ENCODE measurements around the gene PRAF2.

PRAF2 gene

DNA sequence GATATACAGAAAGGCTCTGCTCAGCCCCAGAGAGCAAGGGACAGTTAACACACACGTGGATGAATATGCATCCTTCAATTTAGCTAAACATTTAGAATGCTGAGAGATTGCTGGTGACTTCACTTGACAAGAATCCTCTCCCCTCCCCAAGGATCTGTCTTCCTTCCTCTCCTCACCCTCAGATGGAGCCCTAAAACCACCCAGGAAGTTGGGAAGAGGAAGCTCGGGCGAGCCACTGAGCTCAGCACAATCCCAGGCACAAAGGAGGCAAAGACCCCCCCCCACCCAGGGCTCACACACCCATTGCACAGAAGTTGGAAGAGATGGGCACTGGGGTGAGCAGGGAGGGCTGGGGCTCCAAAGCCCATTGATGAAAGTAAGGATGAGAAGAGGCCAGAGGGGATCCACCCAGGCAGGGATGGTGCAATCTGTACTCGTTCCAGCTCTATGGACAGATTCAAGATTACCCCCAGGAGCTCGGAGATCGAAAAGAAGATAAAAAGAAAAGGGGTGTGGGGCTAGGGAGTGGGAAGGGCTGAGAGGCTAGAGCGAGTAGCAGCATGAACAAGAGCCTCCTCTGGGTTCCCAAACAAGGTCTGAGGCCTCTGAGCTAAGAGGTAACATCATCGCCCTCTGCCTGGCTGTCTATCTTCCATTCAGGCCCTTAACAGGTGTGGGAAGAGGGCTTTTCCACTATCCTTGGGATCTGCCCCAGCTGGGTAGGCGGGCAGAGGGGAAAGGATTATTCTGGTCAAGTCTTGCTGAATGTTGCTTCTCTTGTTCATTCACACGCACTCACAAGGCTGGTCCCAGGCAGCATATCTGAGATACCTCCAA is 31.8 kb downstream of the PRAF2 start:
- DNase-seq = peak in 1 of 2 experiments; percentile 12

DNA sequence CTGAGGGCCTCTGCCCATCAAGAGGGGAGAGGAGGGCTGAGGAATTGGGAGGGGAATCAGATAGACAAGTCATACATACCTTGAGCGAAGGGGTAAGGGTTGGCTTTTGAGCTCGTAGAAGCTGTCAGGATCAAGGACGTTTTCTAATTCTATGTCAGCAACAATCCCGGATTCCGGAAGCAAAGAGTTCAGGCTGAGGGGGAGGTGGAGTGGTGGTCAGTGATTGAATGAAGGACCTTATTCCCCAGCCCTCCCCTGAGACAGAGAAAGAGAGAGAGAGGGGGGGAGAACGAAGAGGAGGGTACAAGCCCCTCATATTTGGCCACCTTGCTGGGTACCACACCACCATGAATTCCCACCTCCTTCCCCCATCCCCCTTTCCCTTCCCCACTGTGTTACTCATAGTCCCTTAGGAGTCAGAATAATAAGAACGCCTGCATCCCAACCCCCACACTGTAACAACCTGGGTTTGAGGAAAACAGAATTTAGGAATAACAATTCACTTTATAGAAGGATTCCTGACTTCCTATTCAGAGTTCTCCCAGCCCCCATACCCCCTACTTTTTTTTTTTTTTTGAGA is 33.3 kb downstream of the PRAF2 start:
- no peak for DNase-seq

DNA sequence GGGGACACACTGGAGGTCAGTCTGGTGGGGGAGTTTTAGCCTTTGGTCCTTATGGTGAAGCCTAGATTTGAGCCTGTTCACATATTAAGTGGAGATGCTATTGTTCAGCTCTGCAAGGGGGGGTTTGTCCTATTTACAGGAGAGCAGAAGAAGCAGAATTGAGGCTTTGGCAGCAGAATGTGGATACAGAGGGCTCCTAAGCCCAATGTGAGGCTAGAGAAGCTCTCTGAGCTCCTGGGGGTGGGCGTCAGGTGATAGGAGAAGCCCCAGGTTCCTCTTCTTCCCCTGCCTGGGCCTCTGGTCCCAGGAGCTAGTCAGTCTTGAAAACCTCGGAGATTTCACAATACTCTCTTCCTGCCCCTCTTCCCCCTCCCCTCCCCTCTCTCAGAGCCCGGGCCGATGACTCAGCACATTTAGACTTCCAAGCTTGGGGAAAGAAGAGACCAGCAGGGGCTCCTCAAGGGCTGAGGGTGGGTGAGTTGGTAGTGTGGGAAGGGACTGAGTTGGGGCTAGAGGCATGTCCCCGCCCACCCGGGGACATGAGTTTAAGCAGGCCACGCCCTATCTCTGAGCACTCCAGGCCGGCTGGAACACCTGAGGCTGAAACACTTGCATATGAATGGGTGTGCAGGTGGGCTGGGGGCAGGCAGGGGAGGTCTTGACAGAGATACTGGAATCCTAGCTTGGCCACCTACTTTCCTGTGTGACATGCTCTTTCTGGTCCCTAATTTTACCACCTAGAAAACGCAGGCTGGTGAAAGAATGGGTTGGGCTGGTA is 34.0 kb downstream of the PRAF2 start:
- DNase-seq = peak; percentile 66 to 70

DNA sequence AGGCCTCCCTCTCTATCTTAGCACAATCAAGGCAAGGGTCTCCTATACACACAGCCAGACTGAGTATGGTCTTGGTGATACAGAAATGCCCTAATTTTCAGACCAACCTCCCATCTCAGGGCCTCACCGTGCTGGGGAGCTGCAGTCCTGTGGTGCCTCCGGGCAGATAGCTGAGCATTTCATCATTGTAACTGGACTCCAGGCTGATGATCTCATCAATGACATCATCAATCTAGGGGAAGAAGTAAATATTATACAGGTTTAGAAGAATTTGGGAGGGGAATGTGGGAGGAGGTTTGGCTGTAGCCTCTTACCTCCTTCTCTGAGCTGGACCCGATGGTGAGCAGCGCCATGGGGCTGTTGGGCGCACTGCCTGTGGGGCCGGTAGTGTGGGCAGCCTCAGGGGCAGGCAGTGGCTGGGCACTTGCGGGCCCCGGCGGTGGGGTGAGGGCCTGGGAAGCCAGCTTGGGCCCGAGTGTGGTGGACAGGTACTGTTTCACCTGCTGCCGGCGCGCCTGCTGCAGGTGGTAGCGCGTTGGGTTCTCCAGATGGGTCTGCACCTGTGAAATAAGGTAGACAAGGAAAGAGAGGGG is 35.8 kb downstream of the PRAF2 start:
- DNase-seq = no peak

DNA sequence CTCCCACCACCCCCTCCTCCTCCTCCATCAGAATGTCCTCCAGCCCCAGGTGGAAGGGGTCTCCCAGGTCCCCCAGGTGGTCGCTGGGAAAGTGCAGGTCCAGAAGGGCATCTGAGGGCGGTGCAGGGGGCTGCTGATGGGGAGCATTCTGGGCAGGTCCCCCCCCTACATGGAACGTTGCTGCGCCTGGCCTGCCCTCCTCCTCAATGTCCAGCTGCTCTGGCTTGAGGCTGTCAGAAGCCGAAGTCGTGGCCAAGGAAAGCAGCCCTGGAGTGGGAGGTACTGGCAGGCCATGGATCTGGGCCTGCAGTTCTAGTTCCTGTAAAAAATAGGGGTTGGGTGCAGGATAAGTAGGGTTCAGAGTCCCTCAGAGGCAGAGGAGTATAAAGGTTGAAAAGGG is 43.5 kb downstream of the PRAF2 start:
- no peak for DNase-seq

DNA sequence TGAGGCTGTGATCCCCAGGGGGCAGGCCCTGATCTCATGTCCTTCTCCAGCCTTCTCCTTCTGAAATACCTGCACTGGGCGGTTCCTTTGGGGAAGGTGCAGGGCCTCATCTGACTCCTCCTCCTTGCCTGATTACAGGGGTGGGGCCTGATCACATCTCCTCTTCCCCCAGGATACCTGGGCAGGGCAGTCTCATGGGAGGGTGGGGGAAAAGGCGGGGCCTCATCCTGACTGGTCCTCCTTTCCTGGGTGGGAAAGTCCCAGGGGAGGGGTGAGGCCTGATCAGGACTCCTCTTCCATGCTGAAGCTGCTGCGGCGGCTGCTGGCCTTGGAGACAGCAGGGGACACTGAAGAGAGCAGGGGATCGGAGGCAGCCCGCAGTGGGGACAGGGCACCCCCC is 43.9 kb downstream of the PRAF2 start:
- no peak for DNase-seq

Data from SW 1271 (cell line).